Neural progenitor cell (in vitro differentiated cells): Measurements from ENCODE around the gene C11orf98.

ENCODE experiments used
- CTCF ChIP-seq: fragments of 200-600 bp; sonication (generic); IDR thresholded peaks from 2 replicates; pipeline ENCODE4 v1.5.1; 2017; ENCODE audit warnings: antibody characterized with exemption, mild to moderate bottlenecking
- EZH2 ChIP-seq: fragments of 200-600 bp; sonication (generic); IDR thresholded peaks from 2 replicates; pipeline ENCODE4 v1.6.1; 2017; ENCODE audit warnings: antibody characterized with exemption, mild to moderate bottlenecking, moderate library complexity

DNA sequence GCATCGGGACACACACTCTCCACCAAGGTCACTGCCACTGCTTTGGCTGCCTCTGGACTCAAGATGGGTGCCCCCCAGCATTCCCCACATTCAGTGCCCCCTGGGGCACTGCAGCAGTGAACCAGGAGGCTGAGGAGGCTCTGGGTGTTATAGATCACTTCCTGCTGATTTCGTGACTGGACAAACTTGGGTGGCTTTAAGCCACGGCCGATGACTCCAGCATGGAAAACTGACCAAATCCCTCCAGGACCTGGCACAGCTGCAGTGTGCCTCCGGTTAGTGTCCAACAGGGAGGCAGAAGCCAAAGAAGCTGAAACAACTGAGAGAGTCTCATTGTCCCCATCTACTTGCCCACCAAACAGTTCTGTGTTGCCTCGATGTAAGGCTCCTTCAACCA, 17.4 kb downstream of the C11orf98 start:
- TF ChIP-seq CTCF (no peak), EZH2 (no peak)
